Omental fat pad (tissue), 4 donors: ENCODE data around the gene FLT4. TPM values are rescaled to one million over a fixed set of nuclear protein-coding genes. Genes with fewer than 3 reads are reported as not detected.
"Not testable (repeated sequence)": the region's sequence is repeated elsewhere in the genome, so short reads cannot be mapped to it uniquely, and the experiment has no call there.

Source experiments
- ATAC-seq: fragments of 150-250 bp; one replicate; pipeline ENCODE4 v1.9.1; 2016; ENCODE audit warnings: mild to moderate bottlenecking, moderate library complexity; ENCODE audit not compliant: low FRiP score
- DNase-seq: peaks from one replicate; pipeline ENCODE4 v3.0.0-alpha.2; 2019; ENCODE audit warnings: low spot score
- CTCF ChIP-seq, 3 donors: fragments of 450-650 bp; IDR thresholded peaks; one replicate each; pipeline ENCODE4 v1.5.1; 2016 to 2017; ENCODE audit warnings: antibody characterized with exemption in 3 of 3, mild to moderate bottlenecking in 3 of 3, moderate library complexity in 2 of 3
- total RNA-seq, 4 donors: library from RNA; depleted of rRNA; stranded (reverse); fragments of >200 nt; gene quantifications; one replicate each; pipeline ENCODE4 v1.1.0, GENCODE V29; 2016

FLT4 gene
- total RNA-seq, 4 donors from 2014 or later = 8.9 to 50.6 (median 15.4) TPM

- no peak for ATAC-seq
- DNase-seq = no peak
- no peak for TF ChIP-seq CTCF (IDR thresholded peaks at IDR 0.05)
Measured at GRCh38 chr5:180689071-180689694, 39.8 kb upstream of the FLT4 start.

GRCh38 chr5:180688330-180689070, 39.1 kb upstream of the FLT4 start:
- DNase-seq (no peak), ATAC-seq (peak; percentile 28)
- TF ChIP-seq CTCF (IDR thresholded peaks at IDR 0.05) = no peak

- not testable (repeated sequence) for ATAC-seq
Measured at GRCh38 chr5:180686799-180687198, 37.4 kb upstream of the FLT4 start.

DNA sequence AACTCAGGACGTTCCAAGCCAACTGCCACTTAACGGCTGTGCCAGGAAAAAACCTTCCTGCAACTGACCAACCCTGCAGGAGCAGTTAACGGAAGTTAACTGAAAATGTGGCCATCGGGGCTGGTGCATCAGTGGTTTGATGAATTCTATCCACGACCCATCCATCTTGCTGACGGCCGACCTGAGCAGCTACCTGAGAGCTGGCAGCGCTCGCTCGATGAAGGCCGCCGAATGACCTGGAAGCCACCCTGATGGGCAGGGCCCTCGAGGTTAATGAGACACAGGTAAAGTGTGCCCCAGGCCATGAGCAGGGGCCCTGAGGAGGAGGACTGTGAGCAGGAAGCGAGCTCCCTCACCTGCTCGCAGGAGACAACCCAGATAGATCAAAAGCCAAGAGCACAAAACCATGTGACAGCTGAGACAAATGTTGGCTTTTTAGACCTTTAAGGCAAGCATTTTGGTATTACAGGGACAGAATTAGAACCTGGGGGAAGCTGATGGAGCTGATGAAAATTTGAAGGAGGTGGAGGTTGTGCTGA, 35.3 kb upstream of the FLT4 start:
- DNase-seq (no peak), ATAC-seq (no peak)
- no peak for TF ChIP-seq CTCF (IDR thresholded peaks at IDR 0.05)

More at GRCh38 chr5:180686799-180687198, 37.4 kb upstream of the FLT4 start:
- DNase-seq = not testable (repeated sequence)

- DNase-seq (no peak), ATAC-seq (no peak)
- TF ChIP-seq CTCF (IDR thresholded peaks at IDR 0.05) = no peak
Measured at GRCh38 chr5:180683220-180683922, 34.0 kb upstream of the FLT4 start.

GRCh38 chr5:180682560-180682959, 33.2 kb upstream of the FLT4 start:
- TF ChIP-seq CTCF (IDR thresholded peaks at IDR 0.05) = no peak
- DNase-seq = no peak
- no peak for ATAC-seq

DNA sequence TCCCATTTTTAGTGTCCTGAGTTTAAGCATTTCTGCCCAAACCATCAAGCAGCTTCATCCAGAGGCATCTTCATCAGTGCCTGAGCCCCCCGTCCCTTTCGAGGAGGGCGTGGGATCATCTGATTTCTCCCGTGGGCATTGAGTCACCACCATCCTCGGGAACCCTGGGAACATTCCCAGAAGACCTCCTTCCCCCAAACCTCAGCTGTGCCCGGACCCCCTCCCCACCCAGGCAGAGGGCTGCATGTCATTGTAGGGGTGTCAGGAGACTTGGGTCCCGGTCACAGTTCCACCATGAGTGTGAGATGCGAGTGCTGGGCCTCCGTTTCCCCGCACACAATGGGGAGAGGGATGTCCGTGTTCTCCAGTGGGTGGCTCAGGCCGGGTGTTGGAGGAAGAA, 32.6 kb upstream of the FLT4 start:
- not testable (repeated sequence) for DNase-seq

GRCh38 chr5:180678319-180678718, 28.9 kb upstream of the FLT4 start:
- not testable (repeated sequence) for DNase-seq, ATAC-seq

More for the DNA sequence above, 32.6 kb upstream of the FLT4 start:
- not testable (repeated sequence) for ATAC-seq
